ENCODE measurements around the gene SHISAL1. TPM values are rescaled to one million over a fixed set of nuclear protein-coding genes. Genes with fewer than 3 reads are reported as not detected.
"Not testable (repeated sequence)": the region's sequence is repeated elsewhere in the genome, so short reads cannot be mapped to it uniquely, and the experiment has no call there.

SHISAL1 gene
- total RNA-seq, 1 donor from 2014 or later = 5.0 TPM

DNA sequence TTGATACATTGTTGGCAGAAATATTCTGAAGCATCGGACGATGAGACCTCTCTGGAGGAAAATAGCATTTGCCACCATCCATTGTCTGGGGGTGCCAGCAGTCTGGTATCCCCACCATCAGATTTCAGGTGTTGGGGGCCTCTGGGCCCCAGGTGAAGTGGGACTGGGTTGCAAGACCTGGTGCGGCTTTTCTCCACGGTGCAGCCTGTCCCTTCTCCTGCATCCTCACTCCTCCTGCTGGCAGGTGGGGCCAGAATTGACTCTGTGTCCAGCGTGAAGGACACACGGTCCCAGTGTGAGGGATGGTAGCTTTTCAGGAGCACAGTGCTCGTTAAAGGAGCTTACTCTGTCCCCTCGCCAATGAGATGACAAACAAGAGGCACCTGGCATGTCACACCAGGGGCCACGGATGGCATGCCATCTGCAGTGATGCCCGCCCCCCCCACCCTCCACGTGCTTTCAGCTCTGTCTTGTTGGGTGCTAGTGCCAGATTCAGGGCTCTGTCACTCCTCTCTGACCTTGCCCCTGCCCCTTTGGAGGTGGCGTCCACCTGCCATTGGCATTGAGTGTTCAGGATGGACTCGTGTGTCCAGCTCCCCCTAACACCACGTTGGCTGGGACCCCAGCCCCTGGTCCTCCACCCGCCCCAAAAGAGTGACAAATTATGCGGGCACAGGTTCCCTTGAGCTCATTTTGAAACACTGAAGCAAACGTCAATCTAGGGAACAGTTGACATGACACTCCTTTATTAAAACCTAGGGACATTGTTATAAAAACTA, 69.6 kb downstream of the SHISAL1 start:
- TF ChIP-seq, protein P1, sequence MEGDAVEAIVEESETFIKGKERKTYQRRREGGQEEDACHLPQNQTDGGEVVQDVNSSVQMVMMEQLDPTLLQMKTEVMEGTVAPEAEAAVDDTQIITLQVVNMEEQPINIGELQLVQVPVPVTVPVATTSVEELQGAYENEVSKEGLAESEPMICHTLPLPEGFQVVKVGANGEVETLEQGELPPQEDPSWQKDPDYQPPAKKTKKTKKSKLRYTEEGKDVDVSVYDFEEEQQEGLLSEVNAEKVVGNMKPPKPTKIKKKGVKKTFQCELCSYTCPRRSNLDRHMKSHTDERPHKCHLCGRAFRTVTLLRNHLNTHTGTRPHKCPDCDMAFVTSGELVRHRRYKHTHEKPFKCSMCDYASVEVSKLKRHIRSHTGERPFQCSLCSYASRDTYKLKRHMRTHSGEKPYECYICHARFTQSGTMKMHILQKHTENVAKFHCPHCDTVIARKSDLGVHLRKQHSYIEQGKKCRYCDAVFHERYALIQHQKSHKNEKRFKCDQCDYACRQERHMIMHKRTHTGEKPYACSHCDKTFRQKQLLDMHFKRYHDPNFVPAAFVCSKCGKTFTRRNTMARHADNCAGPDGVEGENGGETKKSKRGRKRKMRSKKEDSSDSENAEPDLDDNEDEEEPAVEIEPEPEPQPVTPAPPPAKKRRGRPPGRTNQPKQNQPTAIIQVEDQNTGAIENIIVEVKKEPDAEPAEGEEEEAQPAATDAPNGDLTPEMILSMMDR (IDR thresholded peaks at IDR 0.05) = no peak
- H3K27me3 Mint-ChIP-seq (ENCODE audit: unreplicated experiment) = peaks cover 34% of the 10 kb centered on the region
- H3K36me3 Mint-ChIP-seq (ENCODE audit: unreplicated experiment) = no peaks in the 10 kb centered on the region
- no peaks in the 10 kb centered on the region for H3K4me1 Mint-ChIP-seq (ENCODE audit: unreplicated experiment)
- no peak overlapping the region for H3K4me3 Mint-ChIP-seq (ENCODE audit: unreplicated experiment)
- H3K9me3 Mint-ChIP-seq (ENCODE audit: unreplicated experiment) = no peaks in the 10 kb centered on the region
- H3K27ac Mint-ChIP-seq (ENCODE audit: unreplicated experiment) = no peak overlapping the region
- DNase-seq (ENCODE audit: extremely low spot score, unreplicated experiment) = peak; percentile 54

DNA sequence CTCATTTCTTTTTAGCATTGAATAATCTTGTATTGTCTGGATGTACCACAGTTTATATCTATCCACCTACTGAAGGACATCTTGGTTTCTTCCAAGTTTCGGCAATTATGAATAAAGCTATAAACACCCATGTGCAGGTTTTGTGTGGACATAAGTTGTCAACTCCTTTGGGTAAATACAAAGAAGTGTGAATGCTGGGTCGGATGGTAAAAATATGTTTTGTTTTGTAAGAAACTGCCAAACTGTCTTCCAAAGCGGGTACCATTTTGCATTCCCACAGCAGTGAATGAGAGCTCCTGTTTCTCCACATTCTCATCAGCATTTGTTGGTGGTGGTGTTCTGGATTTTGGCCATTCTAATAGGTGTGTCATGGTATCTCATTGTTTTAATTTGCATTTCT, 71.6 kb downstream of the SHISAL1 start:
- H3K4me1 Mint-ChIP-seq (ENCODE audit: unreplicated experiment); DNase-seq (ENCODE audit: extremely low spot score, unreplicated experiment); H3K4me3 Mint-ChIP-seq (ENCODE audit: unreplicated experiment); H3K36me3 Mint-ChIP-seq (ENCODE audit: unreplicated experiment); H3K9me3 Mint-ChIP-seq (ENCODE audit: unreplicated experiment); H3K27ac Mint-ChIP-seq (ENCODE audit: unreplicated experiment): not testable (repeated sequence)
- H3K27me3 Mint-ChIP-seq (ENCODE audit: unreplicated experiment) = peaks cover 43% of the 10 kb centered on the region

DNA sequence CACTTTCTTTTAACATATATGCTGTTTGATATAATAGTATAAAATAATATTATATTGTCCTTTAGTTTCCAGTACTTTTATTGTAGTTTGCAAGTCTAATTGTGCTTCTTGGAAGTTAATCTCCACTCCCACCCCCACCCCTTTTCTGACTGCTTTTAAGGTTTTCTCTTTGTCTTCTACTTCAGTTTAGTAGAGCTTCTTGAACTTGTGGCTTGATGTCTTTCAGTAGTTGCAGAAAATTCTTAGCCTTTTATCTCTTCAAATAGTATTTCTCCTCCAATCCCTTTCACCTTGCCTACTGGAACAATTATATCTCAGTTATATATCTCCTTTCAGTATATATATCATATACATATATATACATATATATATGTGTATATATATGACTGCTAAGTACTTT, 75.5 kb downstream of the SHISAL1 start:
- Mint-ChIP-seq H3K4me1 (ENCODE audit: unreplicated experiment) (no peaks in the 10 kb centered on the region), H3K36me3 (ENCODE audit: unreplicated experiment) (no peaks in the 10 kb centered on the region), H3K9me3 (ENCODE audit: unreplicated experiment) (peaks cover 4% of the 10 kb centered on the region), H3K27ac (ENCODE audit: unreplicated experiment) (no peak overlapping the region), H3K27me3 (ENCODE audit: unreplicated experiment) (peaks cover 42% of the 10 kb centered on the region), H3K4me3 (ENCODE audit: unreplicated experiment) (no peak overlapping the region)
- TF ChIP-seq, protein P1 (IDR thresholded peaks at IDR 0.05) = no peak
- DNase-seq (ENCODE audit: extremely low spot score, unreplicated experiment) = no peak

DNA sequence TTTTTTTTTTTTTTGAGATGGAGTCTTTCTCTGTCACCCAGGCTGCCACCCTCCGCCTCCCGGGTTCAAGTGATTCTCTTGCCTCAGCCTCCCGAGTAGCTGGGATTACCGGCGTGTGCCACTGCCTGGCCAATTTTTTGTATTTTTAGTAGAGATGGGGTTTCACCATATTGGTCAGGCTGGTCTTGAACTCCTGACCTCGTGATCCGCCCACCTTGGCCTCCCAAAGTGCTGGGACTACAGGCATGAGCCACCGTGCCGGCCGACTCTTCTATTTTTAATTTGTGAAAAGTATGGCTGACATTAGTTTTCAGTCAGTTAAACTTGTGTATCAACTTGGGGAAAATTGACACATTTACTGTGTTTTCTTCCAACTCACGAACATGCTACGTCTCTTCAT, 78.4 kb downstream of the SHISAL1 start:
- DNase-seq (ENCODE audit: extremely low spot score, unreplicated experiment) = peak; percentile 34
- H3K27me3 Mint-ChIP-seq (ENCODE audit: unreplicated experiment) = peaks cover 27% of the 10 kb centered on the region
- H3K4me1 Mint-ChIP-seq (ENCODE audit: unreplicated experiment); H3K27ac Mint-ChIP-seq (ENCODE audit: unreplicated experiment); H3K36me3 Mint-ChIP-seq (ENCODE audit: unreplicated experiment); H3K4me3 Mint-ChIP-seq (ENCODE audit: unreplicated experiment); H3K9me3 Mint-ChIP-seq (ENCODE audit: unreplicated experiment): not testable (repeated sequence)

DNA sequence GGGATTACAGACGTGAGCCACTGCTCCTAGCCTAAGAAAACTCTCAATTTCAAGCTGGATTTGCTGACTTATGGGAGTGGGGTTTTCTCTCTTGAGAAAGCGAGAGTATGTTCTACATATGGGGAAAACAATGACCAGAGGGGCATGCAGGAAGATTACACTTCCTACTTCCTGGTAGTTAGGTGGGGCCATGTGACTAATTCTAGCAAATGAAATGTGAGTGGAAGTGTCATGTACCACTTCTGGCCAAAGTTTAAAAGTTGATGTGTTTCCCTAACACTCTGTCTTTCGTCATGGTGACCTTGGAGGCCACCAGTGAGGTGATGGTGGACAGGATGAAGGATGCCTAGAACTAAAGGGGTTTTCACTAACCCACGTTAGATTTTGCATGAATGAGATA, 81.5 kb downstream of the SHISAL1 start:
- Mint-ChIP-seq H3K36me3 (ENCODE audit: unreplicated experiment) (peaks cover 2% of the 10 kb centered on the region), H3K4me1 (ENCODE audit: unreplicated experiment) (no peaks in the 10 kb centered on the region), H3K27me3 (ENCODE audit: unreplicated experiment) (peaks cover 9% of the 10 kb centered on the region), H3K4me3 (ENCODE audit: unreplicated experiment) (no peak overlapping the region), H3K27ac (ENCODE audit: unreplicated experiment) (no peak overlapping the region), H3K9me3 (ENCODE audit: unreplicated experiment) (peaks cover 8% of the 10 kb centered on the region)
- no peak for DNase-seq (ENCODE audit: extremely low spot score, unreplicated experiment)
- TF ChIP-seq, protein P1 (IDR thresholded peaks at IDR 0.05) = no peak

DNA sequence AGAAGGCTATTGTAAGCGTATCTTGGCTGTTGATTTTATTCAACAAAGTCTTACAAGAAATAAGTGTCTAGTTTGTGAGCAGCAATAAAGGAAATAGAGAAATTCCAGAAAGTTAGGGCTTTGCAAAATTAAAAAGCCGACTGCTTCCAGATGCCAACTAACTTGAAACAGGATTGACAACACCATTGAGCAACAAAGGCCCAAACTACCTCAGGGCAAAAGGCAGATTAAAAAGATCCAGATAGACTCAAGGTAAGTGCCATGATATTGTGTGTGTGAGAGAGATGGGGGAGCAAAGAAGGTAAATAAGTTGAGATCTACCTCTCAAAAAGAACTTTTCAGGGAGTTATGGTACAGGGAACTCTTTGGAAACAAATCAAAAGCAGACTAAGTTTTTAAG, 82.9 kb downstream of the SHISAL1 start:
- DNase-seq (ENCODE audit: extremely low spot score, unreplicated experiment) = no peak
- TF ChIP-seq, protein P1 (IDR thresholded peaks at IDR 0.05) = no peak
- Mint-ChIP-seq H3K4me1 (ENCODE audit: unreplicated experiment) (no peaks in the 10 kb centered on the region), H3K36me3 (ENCODE audit: unreplicated experiment) (peaks cover 2% of the 10 kb centered on the region), H3K27me3 (ENCODE audit: unreplicated experiment) (peaks cover 22% of the 10 kb centered on the region), H3K27ac (ENCODE audit: unreplicated experiment) (no peak overlapping the region), H3K4me3 (ENCODE audit: unreplicated experiment) (no peak overlapping the region), H3K9me3 (ENCODE audit: unreplicated experiment) (peaks cover 8% of the 10 kb centered on the region)
